Measurements from ENCODE around the gene MPPE1. TPM values are rescaled to one million over a fixed set of nuclear protein-coding genes. Genes with fewer than 3 reads are reported as not detected.
"Not testable (repeated sequence)": the region's sequence is repeated elsewhere in the genome, so short reads cannot be mapped to it uniquely, and the experiment has no call there.

MPPE1 gene
- total RNA-seq, 4 donors from 2014 or later = 13.6 to 40.9 (median 29.5) TPM

DNA sequence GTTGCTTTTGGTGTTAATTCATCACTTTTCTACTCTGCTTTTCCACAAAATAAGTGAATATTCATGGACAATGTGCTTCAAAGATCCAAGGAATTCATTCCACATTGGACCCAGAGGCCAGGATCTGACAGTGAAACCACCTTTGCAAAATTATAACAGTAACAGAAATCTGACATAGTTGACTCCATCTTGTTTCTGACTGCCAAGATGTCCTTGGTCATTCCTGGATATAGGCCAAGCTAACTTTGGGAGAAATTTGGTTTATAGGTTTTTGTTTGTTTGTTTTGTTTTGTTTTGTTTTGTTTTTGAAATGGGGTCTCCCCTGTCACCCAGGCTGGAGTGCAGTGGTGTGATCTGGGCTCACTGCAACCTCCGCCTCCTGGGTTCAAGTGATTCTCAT is 10.3 kb downstream of the MPPE1 start:
- Histone ChIP-seq H3K27ac (no peak overlapping the region), H3K9me3 (no peaks in the 10 kb centered on the region), H3K36me3 (no peaks in the 10 kb centered on the region), H3K27me3 (no peaks in the 10 kb centered on the region), H3K4me3 (no peak overlapping the region), H3K4me1 (no peaks in the 10 kb centered on the region)
- intact Hi-C loops (cut with DNase I; ENCODE audit: low total_unique reads) = no loop called here
- TF ChIP-seq, protein P1, sequence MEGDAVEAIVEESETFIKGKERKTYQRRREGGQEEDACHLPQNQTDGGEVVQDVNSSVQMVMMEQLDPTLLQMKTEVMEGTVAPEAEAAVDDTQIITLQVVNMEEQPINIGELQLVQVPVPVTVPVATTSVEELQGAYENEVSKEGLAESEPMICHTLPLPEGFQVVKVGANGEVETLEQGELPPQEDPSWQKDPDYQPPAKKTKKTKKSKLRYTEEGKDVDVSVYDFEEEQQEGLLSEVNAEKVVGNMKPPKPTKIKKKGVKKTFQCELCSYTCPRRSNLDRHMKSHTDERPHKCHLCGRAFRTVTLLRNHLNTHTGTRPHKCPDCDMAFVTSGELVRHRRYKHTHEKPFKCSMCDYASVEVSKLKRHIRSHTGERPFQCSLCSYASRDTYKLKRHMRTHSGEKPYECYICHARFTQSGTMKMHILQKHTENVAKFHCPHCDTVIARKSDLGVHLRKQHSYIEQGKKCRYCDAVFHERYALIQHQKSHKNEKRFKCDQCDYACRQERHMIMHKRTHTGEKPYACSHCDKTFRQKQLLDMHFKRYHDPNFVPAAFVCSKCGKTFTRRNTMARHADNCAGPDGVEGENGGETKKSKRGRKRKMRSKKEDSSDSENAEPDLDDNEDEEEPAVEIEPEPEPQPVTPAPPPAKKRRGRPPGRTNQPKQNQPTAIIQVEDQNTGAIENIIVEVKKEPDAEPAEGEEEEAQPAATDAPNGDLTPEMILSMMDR (IDR thresholded peaks at IDR 0.05) = no peak
- DNase-seq = no peak

DNA sequence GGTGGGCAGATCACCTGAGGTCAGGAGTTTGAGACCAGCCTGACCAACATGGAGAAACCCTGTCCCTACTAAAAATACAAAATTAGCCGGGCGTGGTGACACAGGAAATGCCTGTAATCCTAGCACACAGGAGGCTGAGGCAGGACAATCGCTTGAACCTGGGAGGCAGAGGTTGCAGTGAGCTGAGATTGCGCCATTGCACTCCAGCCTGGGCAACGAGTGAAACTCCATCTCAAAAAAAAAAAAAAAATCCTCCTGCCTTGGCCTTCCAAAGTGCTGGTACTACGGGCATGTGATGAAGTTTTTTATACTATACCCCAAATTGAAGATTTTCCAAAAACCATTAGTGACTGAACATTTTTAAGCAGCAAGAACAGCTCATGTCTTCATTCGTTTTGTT is 15.7 kb downstream of the MPPE1 start:
- intact Hi-C loops (cut with DNase I; ENCODE audit: low total_unique reads); H3K4me3 ChIP-seq; H3K4me1 ChIP-seq; H3K27ac ChIP-seq; H3K9me3 ChIP-seq; DNase-seq; H3K36me3 ChIP-seq; H3K27me3 ChIP-seq: not testable (repeated sequence)

DNA sequence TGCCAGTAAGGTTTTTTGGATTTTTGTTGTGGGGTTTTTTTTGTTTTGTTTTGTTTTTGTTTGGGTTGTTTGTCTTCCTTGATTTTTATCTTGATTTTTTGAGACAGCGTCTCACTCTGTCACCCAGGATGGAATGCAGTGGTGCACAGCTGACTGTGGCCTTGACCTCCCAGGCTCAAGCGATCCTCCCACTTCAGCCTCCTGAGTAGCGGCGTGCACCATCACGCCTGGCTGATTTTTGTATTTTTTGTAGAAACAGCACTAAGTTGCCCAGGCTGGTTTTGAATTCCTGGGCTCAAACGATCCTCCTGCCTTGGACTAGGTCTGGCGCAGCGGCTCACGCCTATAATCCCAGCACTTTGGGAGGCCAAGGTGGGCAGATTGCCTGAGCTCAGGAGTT is 16.4 kb downstream of the MPPE1 start:
- H3K27me3 ChIP-seq = no peaks in the 10 kb centered on the region
- no peaks in the 10 kb centered on the region for H3K36me3 ChIP-seq
- H3K4me1 ChIP-seq = no peaks in the 10 kb centered on the region
- H3K27ac ChIP-seq = no peak overlapping the region
- TF ChIP-seq POLR2A (IDR thresholded peaks at IDR 0.05) = no peak
- TF ChIP-seq, protein P1 (IDR thresholded peaks at IDR 0.05) = no peak
- no peak overlapping the region for H3K4me3 ChIP-seq
- H3K9me3 ChIP-seq = no peaks in the 10 kb centered on the region
- no peak for DNase-seq
- intact Hi-C loops (cut with DNase I; ENCODE audit: low total_unique reads) = no loop called here

DNA sequence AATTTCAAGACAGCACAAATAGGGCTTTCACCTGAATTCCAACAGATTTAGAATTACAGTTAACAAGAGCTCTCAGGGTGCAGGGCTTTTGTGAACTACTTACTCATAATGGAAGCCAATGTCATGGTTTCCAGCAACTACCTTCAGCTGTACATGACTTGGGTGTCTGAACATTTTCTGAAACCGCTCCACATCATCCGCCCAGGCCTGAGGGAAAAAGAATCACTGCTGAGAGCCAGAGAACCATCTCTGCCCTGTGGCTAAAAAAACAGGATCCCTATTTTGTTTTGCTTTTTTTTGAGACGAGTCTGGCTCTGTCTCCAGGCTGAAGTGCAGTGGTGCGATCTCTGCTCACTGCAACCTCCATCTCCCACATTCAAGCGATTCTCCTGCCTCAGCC is 18.8 kb downstream of the MPPE1 start:
- TF ChIP-seq, protein P1 (IDR thresholded peaks at IDR 0.05) = no peak
- TF ChIP-seq POLR2A (IDR thresholded peaks at IDR 0.05) = no peak

DNA sequence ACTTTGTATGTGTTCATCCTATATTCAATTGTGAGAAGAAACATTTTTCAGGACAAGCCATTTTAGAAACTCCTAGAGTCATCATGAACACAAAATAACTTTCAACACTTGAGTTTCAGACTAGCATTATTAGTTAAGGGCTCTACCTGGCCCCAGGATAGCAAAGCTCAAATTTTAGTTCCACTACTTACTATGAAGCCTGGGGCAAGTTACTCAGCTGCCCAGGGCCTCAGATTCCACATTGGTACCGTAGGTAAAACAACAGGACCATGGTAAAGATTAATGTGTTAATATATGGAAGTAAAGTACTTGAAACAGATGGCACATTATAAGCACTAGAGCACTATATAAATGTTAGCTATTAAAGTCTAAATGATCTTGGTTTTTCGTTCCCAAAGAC is 19.4 kb downstream of the MPPE1 start:
- TF ChIP-seq POLR2A (IDR thresholded peaks at IDR 0.05) = no peak
- TF ChIP-seq, protein P1 (IDR thresholded peaks at IDR 0.05) = no peak
- Histone ChIP-seq H3K36me3 (no peaks in the 10 kb centered on the region), H3K4me3 (no peak overlapping the region), H3K4me1 (no peaks in the 10 kb centered on the region), H3K27me3 (no peaks in the 10 kb centered on the region), H3K27ac (no peak overlapping the region), H3K9me3 (no peaks in the 10 kb centered on the region)
- intact Hi-C loops (cut with DNase I; ENCODE audit: low total_unique reads) = no loop called here
- no peak for DNase-seq

More for the DNA sequence above, 18.8 kb downstream of the MPPE1 start:
- intact Hi-C loops (cut with DNase I; ENCODE audit: low total_unique reads) = no loop called here
- no peak overlapping the region for H3K27ac ChIP-seq
- H3K27me3 ChIP-seq = no peaks in the 10 kb centered on the region
- H3K9me3 ChIP-seq = no peaks in the 10 kb centered on the region
- H3K4me3 ChIP-seq = no peak overlapping the region
- DNase-seq = no peak
- no peaks in the 10 kb centered on the region for H3K4me1 ChIP-seq
- H3K36me3 ChIP-seq = no peaks in the 10 kb centered on the region

All from uterus (tissue), 4 donors.